Adipocyte (in vitro differentiated cells): ENCODE results near the gene ZFPM1.

Experiments
- DNase-seq: peaks from one replicate; pipeline ENCODE4 v3.0.0-alpha.2; 2015; ENCODE audit warnings: low read depth
- H3K27me3 ChIP-seq: replicated peaks from 2 replicates; pipeline ENCODE4 v1.7.0; 2013; ENCODE audit warnings: mild to moderate bottlenecking, low read length, moderate library complexity; ENCODE audit not compliant: control insufficient read depth, insufficient read depth
- H3K36me3 ChIP-seq: 2 replicates; pipeline ENCODE4 v1.7.0; 2013; ENCODE audit warnings: low read length, mild to moderate bottlenecking, moderate library complexity; ENCODE audit not compliant: control insufficient read depth, insufficient read depth, severe bottlenecking
- H3K4me1 ChIP-seq: 2 replicates; pipeline ENCODE4 v1.7.0; 2013; ENCODE audit warnings: mild to moderate bottlenecking, low read length, moderate library complexity; ENCODE audit not compliant: control insufficient read depth, insufficient read depth
- H3K4me3 ChIP-seq: 2 replicates; pipeline ENCODE4 v1.7.0; 2013; ENCODE audit warnings: mild to moderate bottlenecking, low read length, moderate library complexity
- H3K9ac ChIP-seq: 2 replicates; pipeline ENCODE4 v1.7.0; 2013; ENCODE audit warnings: mild to moderate bottlenecking, low read length, moderate library complexity
- H3K9me3 ChIP-seq: 2 replicates; pipeline ENCODE4 v1.7.0; 2013; ENCODE audit warnings: mild to moderate bottlenecking, low read length, moderate library complexity; ENCODE audit not compliant: control insufficient read depth

ZFPM1 gene

DNA sequence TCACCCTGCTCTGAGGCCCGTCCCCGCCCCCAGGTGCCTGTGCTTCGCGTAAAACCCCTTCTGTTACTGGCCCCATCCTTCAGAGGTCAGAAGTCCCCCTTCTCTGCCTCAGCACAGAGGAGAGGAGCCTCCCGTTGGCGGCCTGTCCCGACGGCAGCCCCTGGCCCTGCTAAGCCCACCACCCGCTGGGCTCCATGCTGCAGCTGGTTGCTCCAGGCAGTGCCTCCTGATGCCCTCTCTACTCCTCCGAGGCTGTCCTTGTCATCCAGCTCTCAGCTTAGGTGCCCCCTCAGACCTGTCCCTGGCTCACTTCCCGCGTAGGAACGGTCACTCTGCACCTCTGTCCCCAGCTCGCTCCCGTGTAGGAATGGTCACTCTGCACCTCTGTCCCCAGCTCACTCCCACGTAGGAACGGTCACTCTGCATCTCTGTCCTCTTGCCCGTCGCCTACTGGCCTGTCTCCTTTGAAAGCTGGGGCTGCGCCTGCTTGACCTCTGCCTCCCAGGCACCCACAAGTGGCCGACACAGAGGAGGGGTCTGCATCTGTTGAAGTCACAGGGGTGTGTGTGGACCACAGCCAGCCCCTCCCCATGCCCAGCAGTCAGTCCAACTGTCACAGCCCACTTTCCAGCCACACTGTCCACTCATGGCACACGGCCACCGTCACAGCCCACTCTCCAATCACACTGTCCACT lies 85.4 kb downstream of the ZFPM1 start:
- Histone ChIP-seq H3K9ac (no peak overlapping the region), H3K4me3 (no peak overlapping the region), H3K4me1 (peaks cover 5% of the 10 kb centered on the region), H3K36me3 (no peaks in the 10 kb centered on the region), H3K9me3 (peaks cover 25% of the 10 kb centered on the region), H3K27me3 (peaks cover 35% of the 10 kb centered on the region)
- DNase-seq = no peak

DNA sequence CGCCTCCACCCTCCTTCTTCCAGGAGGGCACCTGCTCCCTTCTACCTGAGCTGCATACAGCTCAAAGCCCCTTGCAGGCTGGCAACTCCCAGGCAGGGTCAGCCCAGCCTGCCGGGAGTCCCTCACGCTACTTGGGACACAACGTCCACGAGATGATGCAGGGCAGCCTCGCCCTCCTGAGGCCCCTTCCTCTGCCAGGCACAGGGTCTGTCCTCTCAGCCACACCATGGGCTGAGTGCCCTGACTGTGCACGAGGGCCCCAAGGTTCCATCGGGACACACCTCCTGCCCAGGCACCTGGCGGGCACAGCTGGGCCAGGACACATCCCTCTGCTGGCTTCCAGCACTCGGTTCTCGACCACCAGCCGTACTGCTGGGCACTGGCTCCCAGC lies 86.2 kb downstream of the ZFPM1 start:
- Histone ChIP-seq H3K4me1 (peaks cover 5% of the 10 kb centered on the region), H3K27me3 (peaks cover 35% of the 10 kb centered on the region), H3K4me3 (no peak overlapping the region), H3K36me3 (no peaks in the 10 kb centered on the region), H3K9me3 (peaks cover 33% of the 10 kb centered on the region), H3K9ac (no peak overlapping the region)
- DNase-seq = no peak

DNA sequence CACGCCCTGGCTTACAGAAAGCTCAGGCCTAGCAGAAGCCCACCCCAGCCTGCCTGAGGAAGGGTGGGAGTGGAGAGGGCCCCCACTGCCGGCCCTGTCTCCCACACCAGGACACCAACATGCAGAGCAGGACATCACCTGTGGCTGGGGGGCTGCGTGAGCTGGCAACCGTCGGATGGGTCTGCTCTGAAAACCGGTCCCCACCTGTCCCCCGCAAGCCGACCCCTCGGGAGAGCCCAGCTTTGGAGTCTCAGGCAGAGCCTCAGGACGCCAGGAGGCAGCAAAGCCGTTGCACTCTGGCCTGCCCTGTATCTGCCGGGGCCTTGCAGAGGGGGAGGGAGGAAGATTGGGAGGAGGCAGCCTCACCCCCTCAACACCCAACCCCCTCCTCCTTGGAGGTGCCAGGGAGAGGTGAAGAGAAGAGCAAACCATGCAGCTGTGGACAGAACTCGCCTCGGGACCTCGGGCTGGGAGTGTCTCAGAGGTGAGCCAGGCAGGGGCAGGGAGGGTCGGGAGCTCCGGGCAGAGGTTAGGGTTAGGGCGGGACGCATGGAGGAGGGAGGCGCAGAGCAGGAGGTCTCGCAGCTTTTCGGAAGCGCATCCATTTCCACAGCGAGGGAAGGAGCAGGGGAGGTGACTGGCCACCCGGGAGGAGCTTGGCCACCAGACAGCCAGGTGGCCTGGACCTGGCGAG lies 86.7 kb downstream of the ZFPM1 start:
- H3K36me3 ChIP-seq = no peaks in the 10 kb centered on the region
- H3K4me1 ChIP-seq = peaks cover 5% of the 10 kb centered on the region
- H3K9ac ChIP-seq = no peak overlapping the region
- H3K27me3 ChIP-seq = peaks cover 35% of the 10 kb centered on the region
- H3K9me3 ChIP-seq = peaks cover 35% of the 10 kb centered on the region
- no peak overlapping the region for H3K4me3 ChIP-seq
- DNase-seq = no peak

DNA sequence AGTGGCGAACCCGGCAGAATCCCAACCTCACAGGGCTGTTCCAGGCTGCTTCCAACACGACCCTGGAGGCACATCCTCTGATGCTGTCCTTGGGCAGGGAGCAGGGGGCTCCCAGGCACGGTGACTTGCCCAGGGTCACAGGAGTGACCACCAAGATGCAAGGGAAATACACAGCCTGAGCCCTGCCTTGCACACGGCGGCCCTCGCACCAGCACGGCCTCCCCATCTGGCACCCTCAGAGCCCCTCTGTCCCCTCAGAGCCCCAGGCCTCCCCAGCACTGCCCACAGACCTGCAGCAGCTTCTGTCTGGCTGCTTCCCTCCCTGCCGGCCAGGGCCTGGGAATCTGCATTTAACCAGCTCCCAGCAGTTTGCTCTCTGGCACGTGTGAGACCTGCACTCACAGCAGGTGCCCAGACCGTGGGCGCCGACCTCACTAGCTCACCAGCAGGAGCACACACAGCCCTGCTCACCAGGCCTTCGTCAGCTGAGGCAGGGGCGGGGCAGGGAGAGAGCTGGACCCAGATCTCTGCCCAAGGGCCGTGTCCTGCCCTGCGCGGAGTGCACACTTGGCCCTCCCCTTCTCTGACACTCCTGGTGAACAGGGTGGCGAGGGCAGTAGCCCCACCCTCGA lies 87.4 kb downstream of the ZFPM1 start:
- Histone ChIP-seq H3K4me1 (no peaks in the 10 kb centered on the region), H3K27me3 (peaks cover 35% of the 10 kb centered on the region), H3K4me3 (no peak overlapping the region), H3K9ac (no peak overlapping the region), H3K36me3 (no peaks in the 10 kb centered on the region), H3K9me3 (peaks cover 42% of the 10 kb centered on the region)
- DNase-seq = no peak

DNA sequence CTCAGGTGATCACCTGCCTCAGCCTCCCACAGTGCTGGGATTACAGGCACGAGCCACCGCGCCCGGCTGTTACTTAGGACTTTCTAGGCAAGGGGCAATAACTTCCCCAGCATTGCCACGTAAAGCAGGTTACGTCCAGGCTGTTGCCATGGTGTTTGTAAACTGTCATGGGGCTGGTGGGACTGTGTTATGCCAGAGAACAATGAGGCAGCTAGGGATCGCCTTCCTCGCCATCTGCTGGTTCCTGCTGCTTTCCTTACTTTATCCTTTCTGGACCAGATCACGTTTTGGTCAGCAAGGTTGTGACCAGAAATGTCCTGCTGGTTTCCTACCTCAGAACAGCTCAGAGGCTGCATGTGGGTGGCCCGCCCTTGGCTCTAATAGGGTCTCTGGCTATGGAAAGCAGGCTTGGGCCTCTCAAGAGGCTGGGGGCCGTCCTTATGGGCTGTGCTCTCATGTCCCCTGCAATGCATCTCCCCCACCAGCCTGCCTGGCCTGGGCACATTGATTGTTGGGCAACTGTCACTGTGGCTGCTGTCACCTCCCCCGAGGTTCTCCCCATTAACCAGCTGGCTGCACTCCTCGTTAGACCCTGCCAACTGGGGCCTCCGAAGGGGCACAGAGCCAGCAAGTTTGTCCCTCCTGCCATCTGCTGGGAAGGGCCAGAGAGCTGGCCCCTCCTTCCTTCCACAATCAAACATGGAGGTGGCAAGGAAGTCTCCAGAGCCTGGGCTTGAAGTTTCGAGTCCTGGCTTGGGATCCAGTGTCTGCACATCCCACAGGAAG lies 88.9 kb downstream of the ZFPM1 start:
- no peak overlapping the region for H3K4me3 ChIP-seq
- peaks cover 35% of the 10 kb centered on the region for H3K27me3 ChIP-seq

DNA sequence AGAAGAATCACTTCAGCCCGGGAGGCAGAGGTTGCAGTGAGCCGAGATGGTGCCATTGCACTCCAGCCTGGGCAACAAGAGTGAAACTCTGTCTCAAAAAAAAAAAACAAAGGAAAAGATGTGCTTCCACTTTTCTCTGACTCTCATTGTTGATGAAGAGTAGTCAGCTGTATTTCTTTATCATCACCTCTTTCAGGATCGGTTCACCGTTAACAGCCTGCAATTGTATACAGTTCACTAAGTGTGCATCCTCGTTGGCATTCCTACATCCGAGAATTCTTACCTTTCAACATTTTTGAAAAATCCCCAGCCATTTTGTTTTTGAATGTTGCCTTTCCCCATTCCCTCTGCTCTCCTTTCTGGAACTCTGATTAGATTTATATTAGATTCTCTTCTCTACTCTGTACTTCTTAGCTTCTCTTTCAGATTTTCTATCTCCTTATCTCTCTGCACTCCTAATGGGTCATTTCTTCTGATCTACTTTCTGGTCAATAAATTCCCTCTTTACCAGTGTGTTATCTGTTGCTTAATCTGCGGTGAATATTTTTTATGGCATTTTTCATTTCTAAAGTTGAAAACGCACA lies 90.2 kb downstream of the ZFPM1 start:
- Histone ChIP-seq H3K27me3 (peaks cover 38% of the 10 kb centered on the region), H3K4me1 (no peaks in the 10 kb centered on the region), H3K4me3 (no peak overlapping the region), H3K9ac (no peak overlapping the region), H3K9me3 (peaks cover 42% of the 10 kb centered on the region), H3K36me3 (no peaks in the 10 kb centered on the region)
- no peak for DNase-seq

More for the DNA sequence above, 88.9 kb downstream of the ZFPM1 start:
- H3K9ac ChIP-seq = no peak overlapping the region
- no peaks in the 10 kb centered on the region for H3K4me1 ChIP-seq
- H3K9me3 ChIP-seq = peaks cover 42% of the 10 kb centered on the region
- no peak for DNase-seq
- H3K36me3 ChIP-seq = no peaks in the 10 kb centered on the region

DNA sequence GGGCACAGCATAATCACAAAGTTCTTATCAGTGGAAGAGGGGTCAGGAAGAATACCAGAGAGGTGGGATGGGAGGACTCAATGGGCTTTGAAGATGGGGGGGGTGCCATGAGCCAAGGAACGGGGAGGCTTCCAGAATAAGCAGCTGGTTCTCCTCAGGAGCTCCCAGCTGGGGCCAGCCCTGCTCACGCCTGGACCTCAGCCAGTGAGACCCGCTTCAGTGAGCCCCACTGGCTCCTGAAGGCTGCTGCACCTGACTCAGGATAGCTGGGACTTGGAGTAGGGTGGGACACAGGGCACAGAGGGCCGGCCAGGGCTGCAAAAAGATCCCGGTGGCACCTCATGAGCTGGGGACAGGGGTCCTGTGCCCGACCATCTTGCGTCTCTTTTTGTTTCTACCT lies 92.7 kb downstream of the ZFPM1 start:
- Histone ChIP-seq H3K36me3 (no peaks in the 10 kb centered on the region), H3K9ac (no peak overlapping the region), H3K27me3 (peaks cover 28% of the 10 kb centered on the region), H3K4me3 (no peak overlapping the region), H3K9me3 (peaks cover 42% of the 10 kb centered on the region), H3K4me1 (no peaks in the 10 kb centered on the region)
- DNase-seq = no peak

DNA sequence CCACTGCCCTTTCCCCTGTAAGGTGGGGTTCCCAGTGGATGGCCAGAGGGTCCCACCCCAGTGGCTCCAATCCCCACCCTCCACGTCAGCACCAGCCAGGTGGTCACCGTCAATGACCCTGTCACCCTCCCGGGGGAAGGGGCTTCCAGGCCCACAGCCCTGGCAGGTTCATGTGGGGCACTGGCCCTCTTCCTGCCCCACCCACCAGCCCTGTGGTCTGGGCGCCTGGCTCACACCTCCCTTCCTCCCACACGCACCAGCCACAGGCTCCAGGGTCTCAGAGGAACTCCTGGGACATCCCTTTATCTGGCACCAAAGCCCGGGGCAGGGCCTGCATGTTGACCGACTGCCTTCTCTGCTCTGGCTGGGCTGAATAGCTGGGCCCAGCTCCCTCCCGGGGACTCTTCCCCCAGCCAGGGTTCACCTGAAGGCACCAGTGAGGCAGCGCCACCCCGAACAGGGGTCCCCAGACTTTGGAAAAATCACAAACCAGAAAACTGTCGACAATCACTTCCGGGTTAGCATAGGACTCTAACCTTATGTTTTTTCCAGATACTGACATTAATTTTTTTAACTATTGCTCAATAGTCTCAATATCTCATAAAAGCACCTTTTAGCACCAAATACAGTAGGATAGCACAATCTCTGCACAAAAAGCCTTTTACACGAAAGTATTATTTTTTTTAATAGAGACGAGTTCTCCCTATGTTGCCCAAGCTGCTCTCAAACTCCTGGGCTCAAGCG lies 95.2 kb downstream of the ZFPM1 start:
- Histone ChIP-seq H3K36me3 (no peaks in the 10 kb centered on the region), H3K9me3 (peaks cover 18% of the 10 kb centered on the region), H3K9ac (no peak overlapping the region), H3K27me3 (peaks cover 25% of the 10 kb centered on the region), H3K4me1 (no peaks in the 10 kb centered on the region), H3K4me3 (no peak overlapping the region)
- DNase-seq = no peak

DNA sequence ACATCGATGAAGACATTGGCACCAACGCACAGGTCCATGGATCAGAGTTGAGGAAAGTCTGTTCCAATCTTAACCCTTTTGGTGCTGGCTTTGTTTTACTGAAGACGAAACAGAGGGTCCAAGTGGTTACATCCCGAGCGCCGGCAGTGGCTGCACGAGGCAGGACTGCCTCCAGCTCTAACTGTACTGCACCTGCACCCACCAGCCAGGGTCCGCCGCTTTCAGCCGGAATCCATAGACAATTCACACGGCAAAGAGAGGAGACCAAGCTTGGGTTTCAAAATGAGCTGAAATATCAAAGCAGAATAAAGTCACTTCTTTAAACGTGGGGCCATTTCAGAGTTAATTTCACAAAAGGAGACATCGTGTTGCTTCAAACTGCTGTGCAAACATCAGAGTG lies 95.9 kb downstream of the ZFPM1 start:
- Histone ChIP-seq H3K9ac (no peak overlapping the region), H3K36me3 (no peaks in the 10 kb centered on the region), H3K27me3 (peaks cover 30% of the 10 kb centered on the region), H3K4me1 (no peaks in the 10 kb centered on the region), H3K9me3 (peaks cover 12% of the 10 kb centered on the region), H3K4me3 (no peak overlapping the region)
- DNase-seq = no peak

DNA sequence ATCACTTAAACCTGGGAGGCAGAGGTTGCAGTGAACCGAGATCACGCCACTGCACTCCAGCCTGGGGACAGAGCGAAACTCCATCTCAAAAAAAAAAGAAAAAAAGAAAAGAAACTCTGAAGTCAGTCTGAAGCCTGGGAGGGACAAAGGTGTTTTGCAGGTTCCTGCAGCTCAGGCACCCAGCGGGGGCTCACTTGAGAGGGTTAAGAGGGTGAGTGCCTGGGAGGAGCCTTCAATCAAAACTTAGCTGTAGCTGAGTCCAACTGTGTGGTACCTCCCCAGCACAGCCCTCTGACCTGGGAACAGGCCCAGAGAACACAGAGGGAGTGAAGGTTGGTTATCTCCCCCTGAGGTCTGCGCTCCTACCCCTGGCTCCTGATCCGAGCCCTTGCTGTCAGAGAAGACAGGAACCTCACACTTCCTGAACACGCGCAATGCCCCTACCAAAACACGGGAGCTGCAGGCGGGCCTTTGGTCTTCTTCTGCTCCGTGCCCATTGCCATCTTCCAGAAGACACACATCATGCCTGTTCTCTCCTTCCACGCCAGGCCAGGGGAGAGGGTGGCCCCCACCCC lies 96.7 kb downstream of the ZFPM1 start:
- Histone ChIP-seq H3K4me3 (no peak overlapping the region), H3K36me3 (no peaks in the 10 kb centered on the region), H3K27me3 (peaks cover 38% of the 10 kb centered on the region), H3K9ac (no peak overlapping the region), H3K4me1 (no peaks in the 10 kb centered on the region), H3K9me3 (peaks cover 7% of the 10 kb centered on the region)
- DNase-seq = no peak
